RWPE2 (cell line): Measurements from ENCODE around the gene PILRA.
A peak's percentile ranks its signal among the peaks of the same experiment; 100 is the strongest.

Experiments used
- ATAC-seq: fragments of 200-7000 bp; cut with Tn5 transposase; 3 replicates; pipeline ENCODE4 v1.9.1; 2021; ENCODE audit warnings: low read depth
- DNase-seq: peaks from one replicate; pipeline ENCODE4 v3.0.0-alpha.2; 2020; ENCODE audit warnings: low spot score
- H3K27ac ChIP-seq: fragments of 450-650 bp; 2 replicates; pipeline ENCODE4 v1.5.1; 2017; ENCODE audit warnings: mild to moderate bottlenecking; ENCODE audit not compliant: poor library complexity, severe bottlenecking
- H3K27me3 ChIP-seq: fragments of 250-450 bp; sonication (Bioruptor Pico); 2 replicates; pipeline ENCODE4 v1.5.1; 2021; ENCODE audit warnings: mild to moderate bottlenecking, moderate library complexity; ENCODE audit not compliant: insufficient read depth, poor library complexity, severe bottlenecking
- H3K36me3 ChIP-seq: fragments of 250-450 bp; sonication (Bioruptor Pico); 2 replicates; pipeline ENCODE4 v1.5.1; 2020; ENCODE audit warnings: low read depth, mild to moderate bottlenecking, moderate library complexity
- H3K4me1 ChIP-seq: fragments of 250-450 bp; sonication (Bioruptor Pico); 2 replicates; pipeline ENCODE4 v1.5.1; 2021; ENCODE audit warnings: mild to moderate bottlenecking, moderate library complexity; ENCODE audit not compliant: insufficient read depth, poor library complexity, severe bottlenecking
- H3K4me3 ChIP-seq: fragments of 250-450 bp; sonication (Bioruptor Pico); 2 replicates; pipeline ENCODE4 v1.5.1; 2021; ENCODE audit warnings: mild to moderate bottlenecking, moderate library complexity; ENCODE audit not compliant: severe bottlenecking
- H3K9me3 ChIP-seq: fragments of 250-450 bp; sonication (Bioruptor Pico); 2 replicates; pipeline ENCODE4 v1.5.1; 2021; ENCODE audit warnings: mild to moderate bottlenecking, moderate library complexity; ENCODE audit not compliant: severe bottlenecking
- TF ChIP-seq, protein P1 (sequence below): fragments of 450-650 bp; IDR thresholded peaks from one replicate; pipeline ENCODE4 v1.5.1; 2017; ENCODE audit warnings: mild to moderate bottlenecking, moderate library complexity; ENCODE audit not compliant: poor library complexity, severe bottlenecking

PILRA gene

DNA sequence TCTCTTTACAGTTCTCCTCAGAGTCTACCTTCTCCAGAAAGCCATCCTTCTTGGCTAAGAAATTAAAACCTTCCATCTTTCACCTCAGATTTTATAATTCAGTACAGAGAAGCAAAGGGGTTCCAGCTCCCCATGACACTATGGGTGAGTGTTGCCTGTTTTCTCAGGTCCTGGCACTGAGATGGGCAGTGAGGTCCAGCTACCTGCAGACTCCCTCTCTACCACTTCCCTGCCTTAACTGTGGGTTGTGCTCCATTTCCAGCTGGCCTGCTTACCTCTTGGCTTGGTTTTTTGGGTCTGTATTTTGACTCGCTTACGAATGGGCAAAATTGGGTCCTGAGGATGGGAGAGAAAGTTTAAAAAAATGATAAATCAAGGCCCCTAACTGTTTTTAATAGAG is 29.0 kb downstream of the PILRA start:
- no peak overlapping the region for H3K4me3 ChIP-seq
- H3K4me1 ChIP-seq, result no peaks in the 10 kb centered on the region
- ATAC-seq (no peak), DNase-seq (no peak)
- H3K36me3 ChIP-seq, result no peaks in the 10 kb centered on the region
- H3K27me3 ChIP-seq, result no peaks in the 10 kb centered on the region
- TF ChIP-seq, protein P1, sequence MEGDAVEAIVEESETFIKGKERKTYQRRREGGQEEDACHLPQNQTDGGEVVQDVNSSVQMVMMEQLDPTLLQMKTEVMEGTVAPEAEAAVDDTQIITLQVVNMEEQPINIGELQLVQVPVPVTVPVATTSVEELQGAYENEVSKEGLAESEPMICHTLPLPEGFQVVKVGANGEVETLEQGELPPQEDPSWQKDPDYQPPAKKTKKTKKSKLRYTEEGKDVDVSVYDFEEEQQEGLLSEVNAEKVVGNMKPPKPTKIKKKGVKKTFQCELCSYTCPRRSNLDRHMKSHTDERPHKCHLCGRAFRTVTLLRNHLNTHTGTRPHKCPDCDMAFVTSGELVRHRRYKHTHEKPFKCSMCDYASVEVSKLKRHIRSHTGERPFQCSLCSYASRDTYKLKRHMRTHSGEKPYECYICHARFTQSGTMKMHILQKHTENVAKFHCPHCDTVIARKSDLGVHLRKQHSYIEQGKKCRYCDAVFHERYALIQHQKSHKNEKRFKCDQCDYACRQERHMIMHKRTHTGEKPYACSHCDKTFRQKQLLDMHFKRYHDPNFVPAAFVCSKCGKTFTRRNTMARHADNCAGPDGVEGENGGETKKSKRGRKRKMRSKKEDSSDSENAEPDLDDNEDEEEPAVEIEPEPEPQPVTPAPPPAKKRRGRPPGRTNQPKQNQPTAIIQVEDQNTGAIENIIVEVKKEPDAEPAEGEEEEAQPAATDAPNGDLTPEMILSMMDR, result no peak
- H3K9me3 ChIP-seq, result no peaks in the 10 kb centered on the region
- no peak overlapping the region for H3K27ac ChIP-seq

DNA sequence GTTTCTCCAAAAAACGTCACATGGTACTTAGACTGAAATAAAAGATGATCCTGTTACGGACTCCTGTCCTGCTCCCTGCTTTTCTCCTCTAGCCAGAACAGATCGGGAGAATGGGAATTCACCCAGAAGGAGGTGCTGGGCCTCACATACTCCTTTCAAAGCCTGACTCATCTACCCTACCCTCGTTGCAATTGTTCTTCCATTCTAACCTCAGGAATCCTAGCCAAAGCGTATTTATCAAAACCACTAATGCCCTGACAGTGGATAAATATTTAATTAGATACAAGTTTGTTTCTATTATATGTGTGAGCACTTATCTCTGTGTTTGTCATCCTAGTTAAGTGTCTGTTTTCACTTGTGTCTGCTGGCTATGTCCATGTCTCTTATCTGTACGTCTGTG is 33.5 kb downstream of the PILRA start:
- no peak overlapping the region for H3K4me3 ChIP-seq
- H3K9me3 ChIP-seq, result no peaks in the 10 kb centered on the region
- TF ChIP-seq, protein P1, result no peak
- no peak for DNase-seq
- H3K27me3 ChIP-seq, result no peaks in the 10 kb centered on the region
- H3K36me3 ChIP-seq, result no peaks in the 10 kb centered on the region
- H3K4me1 ChIP-seq, result no peaks in the 10 kb centered on the region
- H3K27ac ChIP-seq, result no peak overlapping the region
- ATAC-seq, result 0 out of 3 replicates have a peak, but pooled peaks have one; percentile 24

DNA sequence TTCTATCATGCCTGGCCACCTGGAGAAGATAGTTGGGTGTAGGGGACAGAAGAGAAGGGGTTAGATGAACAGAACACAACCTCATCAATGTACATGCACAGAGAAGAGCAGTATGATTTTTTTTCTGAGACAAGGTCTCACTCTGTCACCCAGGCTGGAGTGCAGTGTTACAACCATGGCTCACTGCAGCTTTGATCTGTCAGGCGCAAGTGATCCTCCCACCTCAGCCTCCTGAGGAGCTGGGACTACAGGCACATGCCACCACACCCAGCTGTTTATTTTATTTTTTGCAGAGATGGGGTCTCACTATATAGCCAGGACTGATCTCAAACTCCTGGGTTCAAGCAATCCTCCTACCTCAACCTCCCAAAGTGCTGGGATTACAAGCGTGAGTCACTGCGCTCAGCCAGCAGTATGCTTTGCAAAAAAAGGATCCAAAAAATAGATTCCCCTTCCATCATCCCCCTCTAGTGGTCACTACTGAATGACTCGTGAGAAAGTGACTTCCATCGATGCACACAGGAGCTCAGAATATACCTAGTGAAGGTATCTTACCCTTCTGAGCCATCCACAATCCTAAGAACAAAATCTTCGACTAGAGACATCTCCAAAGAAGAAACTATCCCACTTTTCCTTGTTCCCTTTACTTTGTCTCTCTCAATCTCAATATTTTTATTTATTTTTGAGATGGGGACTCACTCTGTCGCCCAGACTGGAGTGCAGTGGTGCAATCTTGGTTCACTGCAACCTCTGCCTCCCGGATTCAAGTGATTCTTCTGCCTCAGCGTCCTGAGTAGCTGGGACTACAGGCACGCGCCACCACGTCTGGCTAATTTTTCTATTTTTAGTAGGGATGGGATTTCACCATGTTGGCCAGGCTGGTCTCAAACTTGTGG is 34.2 kb downstream of the PILRA start:
- Histone ChIP-seq H3K27me3 (no peaks in the 10 kb centered on the region), H3K4me1 (no peaks in the 10 kb centered on the region), H3K36me3 (no peaks in the 10 kb centered on the region), H3K4me3 (no peak overlapping the region), H3K27ac (no peak overlapping the region), H3K9me3 (no peaks in the 10 kb centered on the region)
- TF ChIP-seq, protein P1, result peak; percentile 78
- ATAC-seq (peak; percentile 85), DNase-seq (no peak)

DNA sequence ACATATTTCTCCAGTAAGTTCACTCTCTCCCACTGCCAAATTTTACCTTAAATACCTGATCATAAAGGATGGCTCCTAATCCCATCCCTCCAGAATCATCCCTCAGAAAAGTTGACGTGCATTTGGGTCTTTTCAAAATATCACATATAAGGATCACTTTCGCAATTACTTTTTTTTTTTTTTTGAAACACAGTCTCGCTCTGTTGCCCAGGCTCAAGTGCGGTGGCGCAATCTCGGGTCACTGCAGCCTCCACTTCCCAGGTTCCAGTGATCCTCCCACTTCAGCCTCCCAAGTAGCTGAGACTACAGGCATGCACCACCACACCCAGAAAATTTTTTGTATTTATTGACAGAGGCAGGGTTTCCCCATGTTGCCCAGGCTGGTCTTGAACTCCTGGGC is 37.8 kb downstream of the PILRA start:
- Histone ChIP-seq H3K36me3 (no peaks in the 10 kb centered on the region), H3K4me3 (no peak overlapping the region), H3K4me1 (no peaks in the 10 kb centered on the region), H3K27me3 (no peaks in the 10 kb centered on the region), H3K9me3 (no peaks in the 10 kb centered on the region), H3K27ac (no peak overlapping the region)
- TF ChIP-seq, protein P1, result no peak
- DNase-seq, result no peak
- no peak for ATAC-seq

DNA sequence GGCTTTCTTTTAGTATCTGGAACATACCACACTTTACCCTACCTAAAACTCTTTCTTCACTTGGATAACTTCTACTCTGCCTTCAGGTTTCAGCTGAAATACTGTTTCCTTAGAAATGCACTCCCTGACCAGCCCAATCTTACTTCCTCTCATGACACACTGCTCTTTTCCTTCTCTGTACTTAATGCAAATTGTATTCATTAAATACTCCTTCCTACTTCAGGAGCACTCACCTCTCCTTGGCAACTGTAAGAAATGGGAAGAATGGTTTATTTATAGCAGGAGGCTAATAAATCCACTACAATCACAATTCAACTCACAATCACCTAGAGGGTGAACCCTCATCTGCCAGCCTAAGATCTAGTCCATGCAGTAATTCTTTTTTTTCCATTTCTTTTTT is 40.1 kb downstream of the PILRA start:
- peak; percentile 17; the same call in 1 of the 3 replicates for ATAC-seq
- Histone ChIP-seq H3K36me3 (no peaks in the 10 kb centered on the region), H3K27ac (no peak overlapping the region), H3K27me3 (no peaks in the 10 kb centered on the region), H3K4me3 (no peak overlapping the region), H3K4me1 (no peaks in the 10 kb centered on the region), H3K9me3 (no peaks in the 10 kb centered on the region)
- TF ChIP-seq, protein P1, result no peak
- DNase-seq, result no peak
